Measurements from ENCODE around the gene LSM14B.
"Not testable (repeated sequence)": the region's sequence is repeated elsewhere in the genome, so short reads cannot be mapped to it uniquely, and the experiment has no call there.

LSM14B gene

GRCh38 chr20:62143957-62144825 is 21.9 kb downstream of the LSM14B start:
- peak overlapping the region; percentile 80 for H3K4me3 ChIP-seq (ENCODE audit: low read depth, low read length)
- TF ChIP-seq, protein P1, sequence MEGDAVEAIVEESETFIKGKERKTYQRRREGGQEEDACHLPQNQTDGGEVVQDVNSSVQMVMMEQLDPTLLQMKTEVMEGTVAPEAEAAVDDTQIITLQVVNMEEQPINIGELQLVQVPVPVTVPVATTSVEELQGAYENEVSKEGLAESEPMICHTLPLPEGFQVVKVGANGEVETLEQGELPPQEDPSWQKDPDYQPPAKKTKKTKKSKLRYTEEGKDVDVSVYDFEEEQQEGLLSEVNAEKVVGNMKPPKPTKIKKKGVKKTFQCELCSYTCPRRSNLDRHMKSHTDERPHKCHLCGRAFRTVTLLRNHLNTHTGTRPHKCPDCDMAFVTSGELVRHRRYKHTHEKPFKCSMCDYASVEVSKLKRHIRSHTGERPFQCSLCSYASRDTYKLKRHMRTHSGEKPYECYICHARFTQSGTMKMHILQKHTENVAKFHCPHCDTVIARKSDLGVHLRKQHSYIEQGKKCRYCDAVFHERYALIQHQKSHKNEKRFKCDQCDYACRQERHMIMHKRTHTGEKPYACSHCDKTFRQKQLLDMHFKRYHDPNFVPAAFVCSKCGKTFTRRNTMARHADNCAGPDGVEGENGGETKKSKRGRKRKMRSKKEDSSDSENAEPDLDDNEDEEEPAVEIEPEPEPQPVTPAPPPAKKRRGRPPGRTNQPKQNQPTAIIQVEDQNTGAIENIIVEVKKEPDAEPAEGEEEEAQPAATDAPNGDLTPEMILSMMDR (IDR thresholded peaks at IDR 0.05; ENCODE audit: low read depth, low read length) = no peak

- H3K4me3 ChIP-seq (ENCODE audit: low read depth, low read length) = no peak overlapping the region
These were observed 23.4 kb downstream of the LSM14B start for GRCh38 chr20:62145688-62146018.

DNA sequence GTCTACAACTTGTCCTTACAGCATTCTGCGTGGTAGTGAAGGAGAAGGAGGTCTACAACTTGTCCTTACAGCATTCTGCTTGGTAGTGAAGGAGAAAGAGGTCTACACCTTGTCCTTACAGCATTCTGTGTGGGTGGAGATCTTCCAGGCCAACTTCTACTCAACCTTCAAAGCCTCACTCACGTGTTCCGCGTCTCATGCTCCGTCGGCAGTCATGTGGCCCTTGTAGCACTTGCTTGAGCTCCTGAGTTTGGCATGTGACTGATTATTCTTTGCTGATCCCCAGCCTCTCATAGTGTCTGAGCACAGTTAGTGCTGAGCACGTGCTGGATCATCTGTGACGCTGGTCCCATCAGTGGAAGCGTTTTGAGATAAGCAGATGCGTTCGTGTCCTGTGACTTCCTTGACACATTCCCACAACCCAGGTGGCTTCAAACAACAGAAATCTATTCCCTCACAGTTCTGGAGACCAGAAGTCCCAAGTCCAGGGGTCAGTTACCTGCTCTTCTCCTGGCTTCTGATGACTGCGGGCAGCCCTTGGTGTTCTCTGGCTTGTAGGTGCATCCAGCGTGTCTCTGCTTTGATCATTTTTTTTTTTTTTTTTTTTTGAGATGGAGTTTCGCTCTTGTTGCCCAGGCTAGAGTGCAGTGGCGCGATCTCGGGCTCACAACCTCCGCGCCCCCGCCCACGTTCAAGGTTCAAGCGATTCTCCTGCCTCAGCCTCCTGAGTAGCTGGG is 23.9 kb downstream of the LSM14B start:
- TF ChIP-seq, protein P1 (IDR thresholded peaks at IDR 0.05; ENCODE audit: low read depth, low read length) = no peak
- H3K4me3 ChIP-seq (ENCODE audit: low read depth, low read length) = no peak overlapping the region

More at GRCh38 chr20:62145688-62146018, 23.4 kb downstream of the LSM14B start:
- TF ChIP-seq, protein P1 (IDR thresholded peaks at IDR 0.05; ENCODE audit: low read depth, low read length) = no peak

- TF ChIP-seq, protein P1 (IDR thresholded peaks at IDR 0.05; ENCODE audit: low read depth, low read length) = no peak
These were observed 24.9 kb downstream of the LSM14B start for GRCh38 chr20:62147125-62147524.

GRCh38 chr20:62147528-62147927 is 25.3 kb downstream of the LSM14B start:
- H3K4me3 ChIP-seq (ENCODE audit: low read depth, low read length) = no peak overlapping the region
- TF ChIP-seq, protein P1 (IDR thresholded peaks at IDR 0.05; ENCODE audit: low read depth, low read length) = no peak

More at GRCh38 chr20:62147125-62147524, 24.9 kb downstream of the LSM14B start:
- H3K4me3 ChIP-seq (ENCODE audit: low read depth, low read length) = no peak overlapping the region

DNA sequence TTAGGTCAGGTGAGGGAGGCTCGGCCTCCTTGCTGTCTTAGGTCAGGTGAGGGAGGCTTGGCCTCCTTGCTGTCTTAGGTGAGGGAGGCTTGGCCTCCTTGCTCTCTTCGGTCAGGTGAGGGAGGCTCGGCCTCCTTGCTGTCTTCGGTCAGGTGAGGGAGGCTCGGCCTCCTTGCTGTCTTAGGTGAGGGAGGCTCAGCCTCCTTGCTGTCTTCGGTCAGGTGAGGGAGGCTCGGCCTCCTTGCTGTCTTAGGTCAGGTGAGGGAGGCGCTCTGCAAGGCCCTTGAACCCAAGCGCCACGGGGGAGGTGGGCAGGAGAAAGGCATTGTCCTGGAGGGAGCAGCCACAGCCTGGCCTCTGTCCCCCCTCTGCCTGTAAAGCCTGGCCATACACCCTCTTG is 26.1 kb downstream of the LSM14B start:
- H3K4me3 ChIP-seq (ENCODE audit: low read depth, low read length) = not testable (repeated sequence)

DNA sequence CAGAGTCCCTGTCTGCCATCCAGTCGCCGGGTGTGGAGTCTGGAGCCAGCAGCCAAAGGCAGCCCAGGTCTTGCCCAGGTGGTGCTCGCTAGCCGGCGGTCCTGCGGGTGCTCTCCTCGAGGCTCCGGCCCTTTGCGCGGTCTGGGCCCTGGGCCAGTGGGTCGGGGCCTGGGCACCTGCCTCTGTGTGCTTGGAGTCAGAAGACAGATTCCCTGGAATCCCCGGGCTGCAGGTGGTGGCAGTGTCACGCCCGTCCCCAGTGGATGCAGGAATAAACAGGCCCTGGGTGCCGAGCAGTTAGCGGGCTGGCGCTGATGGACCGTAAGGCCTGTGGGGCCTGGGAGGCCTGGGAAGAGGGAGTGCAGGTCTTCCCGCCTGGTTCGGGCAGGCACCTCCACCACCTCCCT is 26.6 kb downstream of the LSM14B start:
- H3K4me3 ChIP-seq (ENCODE audit: low read depth, low read length) = no peak overlapping the region
- TF ChIP-seq, protein P1 (IDR thresholded peaks at IDR 0.05; ENCODE audit: low read depth, low read length) = no peak
